OCI-LY3 (cell line): Measurements from ENCODE around the gene KRTAP4-9.

Experiments used
- EZH2phosphoT487 ChIP-seq: fragments of 200-600 bp; shearing (Covaris generic); IDR thresholded peaks from 2 replicates; pipeline ENCODE4 v1.6.1; 2018; ENCODE audit warnings: antibody characterized with exemption, mixed run types, low read depth
- TF ChIP-seq, protein P1 (sequence below): fragments of 200-600, 300-600 bp; sonication (generic); IDR thresholded peaks from 2 replicates; pipeline ENCODE4 v1.5.1; 2014; ENCODE audit warnings: antibody characterized with exemption, low read length, low read depth

GRCh38 chr17:41147531-41148204 is 42.5 kb downstream of the KRTAP4-9 start:
- TF ChIP-seq, protein P1, sequence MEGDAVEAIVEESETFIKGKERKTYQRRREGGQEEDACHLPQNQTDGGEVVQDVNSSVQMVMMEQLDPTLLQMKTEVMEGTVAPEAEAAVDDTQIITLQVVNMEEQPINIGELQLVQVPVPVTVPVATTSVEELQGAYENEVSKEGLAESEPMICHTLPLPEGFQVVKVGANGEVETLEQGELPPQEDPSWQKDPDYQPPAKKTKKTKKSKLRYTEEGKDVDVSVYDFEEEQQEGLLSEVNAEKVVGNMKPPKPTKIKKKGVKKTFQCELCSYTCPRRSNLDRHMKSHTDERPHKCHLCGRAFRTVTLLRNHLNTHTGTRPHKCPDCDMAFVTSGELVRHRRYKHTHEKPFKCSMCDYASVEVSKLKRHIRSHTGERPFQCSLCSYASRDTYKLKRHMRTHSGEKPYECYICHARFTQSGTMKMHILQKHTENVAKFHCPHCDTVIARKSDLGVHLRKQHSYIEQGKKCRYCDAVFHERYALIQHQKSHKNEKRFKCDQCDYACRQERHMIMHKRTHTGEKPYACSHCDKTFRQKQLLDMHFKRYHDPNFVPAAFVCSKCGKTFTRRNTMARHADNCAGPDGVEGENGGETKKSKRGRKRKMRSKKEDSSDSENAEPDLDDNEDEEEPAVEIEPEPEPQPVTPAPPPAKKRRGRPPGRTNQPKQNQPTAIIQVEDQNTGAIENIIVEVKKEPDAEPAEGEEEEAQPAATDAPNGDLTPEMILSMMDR, result no peak
- no peak for TF ChIP-seq EZH2phosphoT487
